OCI-LY7 (cell line): Measurements from ENCODE around the gene IRAK1.

ENCODE experiments used
- CTCF ChIP-seq: fragments of 200-600 bp; sonication (generic); conservative IDR thresholded peaks from 2 replicates; pipeline ENCODE4 v1.5.1; 2014; ENCODE audit warnings: mild to moderate bottlenecking, antibody characterized with exemption, low read length, moderate library complexity, mixed read lengths
- EZH2phosphoT487 ChIP-seq: fragments of 200-600 bp; sonication (generic); IDR thresholded peaks from 2 replicates; pipeline ENCODE4 v1.6.1; 2018; ENCODE audit warnings: low read depth, borderline replicate concordance, mild to moderate bottlenecking, mixed run types, antibody characterized with exemption, low read length, moderate library complexity, mixed read lengths

- TF ChIP-seq CTCF = no peak
- TF ChIP-seq EZH2phosphoT487 = no peak
Measured at GRCh38 chrX:153989973-153990655, 29.6 kb downstream of the IRAK1 start.
